Testis (tissue), 2 donors: ENCODE data around the gene SYF2.

ENCODE experiments used
- CTCF ChIP-seq, 3 experiments: fragments of 450-650 bp in 2 of 3; fragments of 200-600 bp in 1 of 3; sonication (generic) in 1 of 3; IDR thresholded peaks; one replicate each; pipeline ENCODE4 v1.5.1; 2016 to 2019; ENCODE audit warnings: antibody characterized with exemption in 3 of 3, mild to moderate bottlenecking in 2 of 3, moderate library complexity in 1 of 3
- POLR2A ChIP-seq: fragments of 450-650 bp; IDR thresholded peaks from one replicate; pipeline ENCODE4 v1.6.1; 2017; ENCODE audit warnings: antibody characterized with exemption, mild to moderate bottlenecking, moderate library complexity

- TF ChIP-seq CTCF (IDR thresholded peaks at IDR 0.05), result no peak
- no peak for TF ChIP-seq POLR2A
These were observed 45.9 kb downstream of the SYF2 start for GRCh38 chr1:25186161-25187007.
